Measurements from ENCODE around the gene ROR2.

Gene ROR2

DNA sequence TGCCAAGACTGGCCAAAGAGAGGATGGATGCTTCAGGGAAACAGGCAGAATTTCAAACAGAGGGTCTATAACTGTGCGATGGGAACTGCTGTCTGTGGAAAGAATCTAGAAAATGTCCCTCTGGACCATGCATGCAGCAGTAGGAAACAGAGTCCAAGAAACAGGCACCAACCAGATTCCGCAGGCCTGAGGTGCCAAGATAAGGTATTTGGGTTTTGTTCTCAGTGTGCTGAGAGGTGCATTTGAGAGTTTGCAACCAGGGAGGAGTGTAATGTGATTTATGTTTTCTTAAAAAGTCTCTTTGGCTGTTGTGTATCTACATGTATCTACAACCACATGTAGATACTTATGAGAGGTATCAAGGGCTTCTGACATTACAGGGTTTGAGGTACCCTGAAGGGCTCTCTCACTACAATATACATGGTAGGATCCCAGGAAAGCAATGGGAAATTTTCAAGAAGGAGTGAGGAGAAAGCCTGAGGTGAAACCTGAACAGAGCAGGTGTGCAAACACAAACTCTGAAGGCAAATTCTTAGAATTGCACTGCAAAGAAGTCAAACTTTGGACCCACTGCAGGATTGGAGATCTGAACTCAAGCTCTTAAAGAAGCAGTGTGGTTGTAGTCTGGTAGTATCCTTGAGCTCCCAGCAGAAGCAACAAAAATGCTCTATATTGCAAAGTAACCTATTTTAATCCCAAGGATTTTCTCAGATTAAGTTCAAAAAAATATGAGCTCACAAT, 343.6 kb downstream of the ROR2 start:
- no peak for DNase-seq

- DNase-seq: no peak
Observed at GRCh38 chr9:91604451-91605179, 345.4 kb downstream of the ROR2 start.

DNA sequence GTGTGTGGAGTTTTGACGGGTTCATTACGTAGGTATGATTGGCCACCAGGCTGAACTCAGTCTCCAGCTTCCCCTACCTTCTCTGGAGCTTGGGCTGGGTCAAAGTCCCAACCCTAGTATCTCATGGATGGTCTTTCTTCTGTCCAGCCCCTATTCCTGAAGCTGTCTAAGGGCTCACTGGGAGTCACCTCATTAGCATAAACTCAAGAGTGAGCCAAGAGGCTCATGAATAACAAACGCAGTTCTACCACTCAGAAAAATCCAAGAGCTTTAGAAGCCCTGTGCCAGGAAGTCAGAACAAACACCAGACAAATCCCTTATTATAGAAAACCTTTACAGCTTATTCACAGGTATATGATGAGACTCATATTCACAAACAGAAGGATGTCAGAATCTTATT, 346.1 kb downstream of the ROR2 start:
- DNase-seq: no peak

GRCh38 chr9:91599564-91599963, 350.5 kb downstream of the ROR2 start:
- no peak for DNase-seq

GRCh38 chr9:91591627-91592026, 358.4 kb downstream of the ROR2 start:
- no peak for DNase-seq

GRCh38 chr9:91589101-91589553, 360.9 kb downstream of the ROR2 start:
- no peak for DNase-seq

- DNase-seq: no peak
Observed at GRCh38 chr9:91586282-91586681, 363.7 kb downstream of the ROR2 start.

DNA sequence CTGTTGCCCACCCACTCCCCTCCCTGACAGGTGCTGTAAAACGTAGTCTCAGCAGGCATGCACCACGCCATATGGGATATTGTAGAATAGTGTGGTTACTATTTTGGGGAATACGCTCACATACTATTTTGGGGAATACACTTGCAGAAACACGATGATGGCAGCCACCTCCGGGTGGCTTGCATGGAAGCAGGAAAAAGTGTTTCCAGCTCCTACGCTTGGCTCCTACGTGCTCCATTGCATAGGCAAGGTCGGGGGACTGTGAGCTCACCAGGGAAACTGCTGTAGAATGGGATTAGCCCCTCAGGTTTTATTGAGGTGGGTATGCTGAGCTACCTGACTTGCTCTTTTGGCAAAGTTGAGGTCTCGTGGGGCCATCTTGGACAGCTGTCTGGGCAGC, 366.1 kb downstream of the ROR2 start:
- DNase-seq: no peak

- DNase-seq: no peak
Observed at GRCh38 chr9:91583161-91583875, 366.7 kb downstream of the ROR2 start.

GRCh38 chr9:91582181-91582580, 367.8 kb downstream of the ROR2 start:
- no peak for DNase-seq

DNA sequence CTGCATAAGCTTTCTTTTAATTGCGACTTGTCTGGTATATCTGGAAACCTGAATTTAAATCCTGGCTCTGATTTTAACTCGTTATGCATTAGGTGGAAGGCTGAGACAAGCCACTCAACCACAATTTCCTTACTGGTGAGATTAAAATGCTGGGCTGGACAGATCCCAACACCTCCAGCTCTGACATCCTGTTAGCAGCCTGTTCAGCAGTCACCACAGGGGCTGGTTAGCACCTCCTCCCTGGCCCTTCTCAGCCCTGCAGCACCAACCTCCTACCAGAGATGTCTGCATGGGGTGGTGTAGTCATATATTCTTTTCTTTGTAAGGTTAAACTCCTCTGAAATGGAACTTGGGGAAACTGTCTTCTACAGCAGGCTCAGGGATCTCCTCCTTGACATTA, 369.9 kb downstream of the ROR2 start:
- DNase-seq: peak in 1 of 5 experiments; percentile 35

- DNase-seq: no peak
Observed at GRCh38 chr9:91578911-91579310, 371.1 kb downstream of the ROR2 start.

GRCh38 chr9:91577633-91578061, 372.4 kb downstream of the ROR2 start:
- DNase-seq: no peak

GRCh38 chr9:91572811-91573210, 377.2 kb downstream of the ROR2 start:
- no peak for DNase-seq

- no peak for DNase-seq
Observed at GRCh38 chr9:91572044-91572443, 378.0 kb downstream of the ROR2 start.

DNA sequence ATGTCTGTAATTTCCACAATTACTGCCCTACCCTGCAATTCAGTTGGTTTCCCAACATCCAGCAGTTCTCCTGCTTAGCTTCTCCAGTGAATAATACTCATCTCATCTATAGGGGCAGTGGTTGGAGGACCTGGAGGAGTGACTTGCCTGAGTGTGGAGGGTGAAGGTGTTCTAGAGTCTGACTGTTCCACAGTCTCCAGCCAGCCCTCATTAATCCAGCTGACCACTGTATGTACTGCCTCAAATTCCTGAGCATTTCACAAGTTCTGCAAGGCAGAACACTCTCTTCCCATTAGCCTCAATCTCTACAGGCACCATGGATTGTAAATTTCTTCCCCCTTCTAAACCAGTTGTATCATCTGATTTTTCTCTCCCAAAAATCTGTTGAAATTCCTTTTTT, 379.0 kb downstream of the ROR2 start:
- no peak for DNase-seq

DNA sequence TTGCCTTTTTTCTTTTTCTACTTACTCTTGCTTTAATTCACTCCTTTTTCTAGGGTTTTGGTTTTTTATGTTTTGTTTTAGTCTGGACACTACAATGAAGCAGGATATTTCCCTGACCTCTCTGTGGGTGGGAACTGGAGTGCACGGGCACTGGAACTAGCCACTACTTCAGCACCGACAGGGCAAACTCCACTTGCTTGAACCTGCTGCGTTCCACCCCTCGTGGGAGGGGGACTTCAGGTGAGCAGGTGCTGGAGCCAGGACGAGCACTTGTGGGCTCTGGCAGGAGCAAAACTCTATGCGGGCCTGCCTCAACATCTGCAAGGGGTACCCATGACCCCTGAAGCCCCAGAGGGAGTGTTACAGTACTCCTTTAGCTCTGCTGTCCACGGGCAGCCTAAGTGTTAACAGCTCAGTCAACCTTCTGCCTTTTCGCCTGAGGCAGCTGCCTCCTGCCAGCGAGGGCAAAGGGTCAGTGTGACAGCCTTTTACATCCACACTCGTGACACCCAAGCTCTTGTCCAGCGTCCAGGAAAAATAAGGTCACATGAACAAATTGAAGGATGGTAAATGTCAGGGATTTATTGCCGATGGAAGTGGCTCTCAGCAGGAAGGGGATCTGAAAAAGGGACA, 382.3 kb downstream of the ROR2 start:
- DNase-seq: no peak

GRCh38 chr9:91564081-91564670, 385.9 kb downstream of the ROR2 start:
- no peak for DNase-seq

GRCh38 chr9:91562416-91562815, 387.6 kb downstream of the ROR2 start:
- no peak for DNase-seq

DNA sequence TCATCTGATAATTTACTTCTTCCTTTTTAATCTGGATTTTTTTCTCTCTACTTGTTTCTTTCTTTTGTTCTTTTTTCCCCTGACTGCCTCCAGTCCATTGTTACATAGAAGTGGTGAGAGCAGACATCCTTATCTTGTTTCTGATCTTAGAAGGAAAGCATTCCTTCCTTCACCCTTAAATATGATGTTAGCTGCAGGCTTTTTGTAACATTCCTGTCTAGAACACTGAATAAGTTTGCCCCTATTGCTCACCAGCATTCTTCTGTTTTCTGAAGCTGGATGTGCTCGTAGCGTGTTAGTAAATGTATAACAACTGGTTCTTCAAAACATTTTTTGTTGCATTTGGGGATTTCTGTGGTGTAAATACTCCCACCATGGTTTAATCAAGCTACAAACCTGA, 389.7 kb downstream of the ROR2 start:
- no peak for DNase-seq

- no peak for DNase-seq
Observed at GRCh38 chr9:91558879-91559278, 391.1 kb downstream of the ROR2 start.

DNA sequence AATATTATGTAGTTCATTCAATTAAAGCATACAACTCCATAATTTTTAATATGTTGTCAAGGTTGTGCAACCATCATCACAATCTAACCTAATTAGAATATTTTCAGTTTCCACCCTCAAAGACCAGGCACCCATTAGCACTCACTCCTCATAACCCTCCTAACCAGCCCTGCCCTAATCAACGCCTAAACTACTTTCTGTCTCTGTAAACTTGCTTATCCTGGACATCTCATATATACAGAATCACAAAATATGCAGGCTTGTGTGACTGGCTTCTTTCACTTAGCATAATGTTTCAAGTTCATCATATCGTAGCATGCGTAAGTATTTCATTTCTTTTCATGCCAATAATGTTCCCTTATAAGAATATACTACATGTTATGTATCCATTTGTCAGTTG, 391.6 kb downstream of the ROR2 start:
- DNase-seq: no peak

DNA sequence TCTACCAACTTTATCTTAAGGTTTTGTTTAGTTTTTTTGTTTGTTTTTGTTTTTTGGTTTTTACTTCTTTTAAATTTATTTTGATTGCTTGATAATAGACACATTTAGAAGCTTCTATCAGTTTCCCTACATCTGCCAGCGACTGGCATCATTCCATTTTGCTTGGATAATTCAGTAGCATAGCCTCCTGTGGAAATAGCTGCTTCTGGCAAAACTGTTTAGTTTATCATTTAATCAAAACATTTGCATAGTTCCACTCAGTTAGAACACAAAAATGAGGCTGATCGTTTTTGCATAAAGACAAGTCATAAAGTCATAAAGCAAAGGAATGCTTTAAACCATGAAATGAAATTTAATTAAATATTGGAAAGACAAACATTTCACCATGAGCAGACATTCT, 392.7 kb downstream of the ROR2 start:
- no peak for DNase-seq
